Measurements from ENCODE around the gene MED7. TPM values are rescaled to one million over a fixed set of nuclear protein-coding genes. Genes with fewer than 3 reads are reported as not detected.

The MED7 gene
- total RNA-seq, 2 donors from 2014 or later: 6.2 to 6.8 TPM

DNA sequence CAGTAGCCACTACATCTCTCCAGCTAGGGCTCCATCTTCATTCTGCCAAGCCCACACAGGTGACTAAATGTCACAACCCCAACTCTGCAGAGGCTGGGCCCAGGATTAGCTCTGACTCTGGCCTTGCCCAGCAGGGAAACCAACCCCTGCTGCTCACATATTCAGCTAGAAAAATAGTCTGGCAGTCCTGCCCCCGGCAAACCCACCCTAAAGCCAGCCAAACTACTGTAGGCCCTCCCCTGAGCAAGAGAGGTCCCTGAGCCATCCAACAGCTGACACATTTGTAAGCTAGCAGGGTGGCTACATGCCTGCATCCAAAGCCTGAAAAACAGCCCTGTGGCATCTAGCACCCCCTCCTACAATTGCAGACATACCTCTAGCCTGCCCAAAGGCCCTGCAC, 22.6 kb downstream of the MED7 start:
- H3K4me3 ChIP-seq: no peak overlapping the region
- H3K27me3 ChIP-seq: no peaks in the 10 kb centered on the region
- peaks cover 0 to 6% of the 10 kb centered on the region in 2 donors for H3K4me1 ChIP-seq
- TF ChIP-seq, protein P1, sequence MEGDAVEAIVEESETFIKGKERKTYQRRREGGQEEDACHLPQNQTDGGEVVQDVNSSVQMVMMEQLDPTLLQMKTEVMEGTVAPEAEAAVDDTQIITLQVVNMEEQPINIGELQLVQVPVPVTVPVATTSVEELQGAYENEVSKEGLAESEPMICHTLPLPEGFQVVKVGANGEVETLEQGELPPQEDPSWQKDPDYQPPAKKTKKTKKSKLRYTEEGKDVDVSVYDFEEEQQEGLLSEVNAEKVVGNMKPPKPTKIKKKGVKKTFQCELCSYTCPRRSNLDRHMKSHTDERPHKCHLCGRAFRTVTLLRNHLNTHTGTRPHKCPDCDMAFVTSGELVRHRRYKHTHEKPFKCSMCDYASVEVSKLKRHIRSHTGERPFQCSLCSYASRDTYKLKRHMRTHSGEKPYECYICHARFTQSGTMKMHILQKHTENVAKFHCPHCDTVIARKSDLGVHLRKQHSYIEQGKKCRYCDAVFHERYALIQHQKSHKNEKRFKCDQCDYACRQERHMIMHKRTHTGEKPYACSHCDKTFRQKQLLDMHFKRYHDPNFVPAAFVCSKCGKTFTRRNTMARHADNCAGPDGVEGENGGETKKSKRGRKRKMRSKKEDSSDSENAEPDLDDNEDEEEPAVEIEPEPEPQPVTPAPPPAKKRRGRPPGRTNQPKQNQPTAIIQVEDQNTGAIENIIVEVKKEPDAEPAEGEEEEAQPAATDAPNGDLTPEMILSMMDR (IDR thresholded peaks at IDR 0.05): no peak
- H3K9me3 ChIP-seq: peaks cover 0 to 15% of the 10 kb centered on the region in 2 donors
- DNase-seq (ENCODE audit: low spot score): no peak
- no peak overlapping the region for H3K27ac ChIP-seq
- H3K36me3 ChIP-seq: no peaks in the 10 kb centered on the region

DNA sequence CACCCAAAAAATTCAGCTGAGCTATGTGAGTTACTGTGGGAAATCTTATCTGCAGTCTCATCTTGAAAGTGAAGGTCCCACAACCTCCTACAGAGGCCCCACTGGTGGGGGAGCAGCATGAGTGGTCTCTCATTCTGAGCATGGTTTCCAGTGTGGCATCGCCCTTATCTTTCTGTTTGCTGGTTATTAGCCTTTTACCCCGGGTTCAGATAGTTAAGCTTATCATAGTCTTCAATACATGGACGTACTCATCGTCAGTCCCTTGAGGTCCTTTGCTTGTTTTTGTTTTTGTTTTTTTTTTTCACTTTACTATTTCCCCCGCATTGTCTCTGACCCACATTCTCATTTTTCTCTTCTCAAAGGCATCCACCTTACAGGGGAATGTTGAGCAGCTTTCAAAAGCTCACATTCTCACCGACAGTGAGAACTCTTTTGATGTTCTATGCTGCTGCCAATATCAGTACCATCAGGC, 26.1 kb downstream of the MED7 start:
- H3K4me3 ChIP-seq: no peak overlapping the region
- H3K27me3 ChIP-seq: no peaks in the 10 kb centered on the region
- TF ChIP-seq, protein P1 (IDR thresholded peaks at IDR 0.05): no peak
- no peak for DNase-seq (ENCODE audit: low spot score)
- peaks cover 0 to 5% of the 10 kb centered on the region in 2 donors for H3K9me3 ChIP-seq
- H3K27ac ChIP-seq: no peak overlapping the region
- H3K36me3 ChIP-seq: no peaks in the 10 kb centered on the region
- H3K4me1 ChIP-seq: peaks cover 0 to 12% of the 10 kb centered on the region in 2 donors

DNA sequence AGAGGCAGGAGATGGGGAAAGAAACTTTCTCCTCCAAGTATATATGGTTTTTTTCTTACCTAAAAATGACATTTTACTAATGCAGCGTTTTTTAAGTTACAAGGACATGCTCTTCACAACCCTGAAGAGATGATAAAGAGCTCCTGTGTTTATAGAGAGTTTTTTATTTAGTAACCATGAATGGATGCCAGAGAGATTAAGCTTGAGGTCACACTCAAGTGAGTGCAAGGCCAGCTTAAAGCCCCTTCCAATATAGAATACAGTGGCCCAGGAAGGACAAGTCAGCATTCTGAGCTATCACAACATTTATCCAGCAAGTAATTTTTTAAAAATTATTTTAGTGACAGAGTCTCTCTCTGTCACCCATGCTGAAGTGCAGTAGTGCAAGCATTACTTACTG, 27.2 kb downstream of the MED7 start:
- H3K36me3 ChIP-seq: no peaks in the 10 kb centered on the region
- no peak for DNase-seq (ENCODE audit: low spot score)
- no peaks in the 10 kb centered on the region for H3K9me3 ChIP-seq
- TF ChIP-seq, protein P1 (IDR thresholded peaks at IDR 0.05): no peak
- peaks cover 0 to 12% of the 10 kb centered on the region in 2 donors for H3K4me1 ChIP-seq
- no peak overlapping the region for H3K4me3 ChIP-seq
- peak overlapping the region; percentile 35 to 65 for H3K27ac ChIP-seq
- H3K27me3 ChIP-seq: no peaks in the 10 kb centered on the region

DNA sequence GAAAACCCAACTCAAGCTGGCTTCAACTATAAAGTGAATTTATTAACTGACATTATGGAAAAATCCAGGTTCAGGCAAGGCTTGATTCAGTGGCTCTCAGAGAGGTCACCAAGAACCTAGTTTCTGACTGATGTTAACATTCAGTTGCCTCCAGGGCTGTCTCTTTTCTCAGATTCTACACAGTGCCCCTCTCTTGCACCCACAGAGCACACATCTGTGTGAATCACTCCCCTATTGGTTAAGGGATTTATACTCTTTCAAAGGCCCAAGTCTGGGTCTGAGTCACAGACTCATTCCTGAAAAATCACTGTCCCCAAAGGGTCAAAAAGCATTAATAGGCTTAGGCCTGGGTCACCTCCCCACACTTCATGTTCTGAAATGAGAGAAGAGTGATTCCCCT, 27.7 kb downstream of the MED7 start:
- TF ChIP-seq, protein P1 (IDR thresholded peaks at IDR 0.05): no peak
- Histone ChIP-seq H3K4me1 (peaks cover 0 to 12% of the 10 kb centered on the region in 2 donors), H3K27ac (peak overlapping the region; percentile 35 to 65), H3K9me3 (no peaks in the 10 kb centered on the region), H3K27me3 (no peaks in the 10 kb centered on the region), H3K4me3 (no peak overlapping the region), H3K36me3 (no peaks in the 10 kb centered on the region)
- DNase-seq (ENCODE audit: low spot score): no peak

DNA sequence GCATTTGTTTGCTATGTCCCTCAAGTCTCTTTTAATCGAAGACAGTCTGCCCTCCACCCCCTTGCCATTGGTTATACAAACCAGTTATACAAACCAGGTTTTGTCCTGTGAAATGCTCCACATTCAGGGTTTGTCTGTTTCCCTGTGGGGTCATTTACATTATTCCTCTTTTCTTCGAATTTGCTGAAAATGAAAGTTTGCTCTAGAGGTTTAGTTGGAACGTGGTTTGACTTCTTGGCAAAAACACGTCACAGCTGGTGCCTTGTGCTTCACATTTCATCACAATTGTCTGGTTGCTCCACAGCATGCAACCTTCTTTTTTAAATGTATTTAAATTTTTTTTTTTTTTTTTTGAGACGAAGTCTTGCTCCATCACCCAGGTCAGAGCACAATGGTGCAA, 29.7 kb downstream of the MED7 start:
- H3K27ac ChIP-seq: no peak overlapping the region
- no peak for DNase-seq (ENCODE audit: low spot score)
- no peaks in the 10 kb centered on the region for H3K27me3 ChIP-seq
- H3K9me3 ChIP-seq: no peaks in the 10 kb centered on the region
- H3K4me1 ChIP-seq: peaks cover 0 to 12% of the 10 kb centered on the region in 2 donors
- H3K36me3 ChIP-seq: no peaks in the 10 kb centered on the region
- H3K4me3 ChIP-seq: no peak overlapping the region
- TF ChIP-seq, protein P1 (IDR thresholded peaks at IDR 0.05): no peak

- no peaks in the 10 kb centered on the region for H3K9me3 ChIP-seq
- DNase-seq (ENCODE audit: low spot score): no peak
- no peak overlapping the region for H3K4me3 ChIP-seq
- no peaks in the 10 kb centered on the region for H3K27me3 ChIP-seq
- TF ChIP-seq, protein P1 (IDR thresholded peaks at IDR 0.05): no peak
- H3K36me3 ChIP-seq: no peaks in the 10 kb centered on the region
- peaks cover 0 to 2% of the 10 kb centered on the region in 2 donors for H3K4me1 ChIP-seq
- H3K27ac ChIP-seq: no peak overlapping the region
Observed at GRCh38 chr5:157109744-157110143, 32.9 kb downstream of the MED7 start.

All from right atrium auricular region (tissue), 2 donors.